Osteoblast (primary cell): ENCODE results near the gene HAUS7. TPM values are rescaled to one million over a fixed set of nuclear protein-coding genes. Genes with fewer than 3 reads are reported as not detected.
"Not testable (repeated sequence)": the region's sequence is repeated elsewhere in the genome, so short reads cannot be mapped to it uniquely, and the experiment has no call there.

Experiments used
- DNase-seq: peaks from one replicate; pipeline ENCODE4 v3.0.0; 2011; ENCODE audit warnings: low spot score, mixed read lengths; ENCODE audit not compliant: insufficient read length; ENCODE audit errors: missing footprints
- H2AFZ ChIP-seq: 2 replicates; pipeline ENCODE4 v1.6.0; 2011; ENCODE audit warnings: mild to moderate bottlenecking, low read length
- H3K27ac ChIP-seq: 2 replicates; pipeline ENCODE4 v1.5.1; 2011; ENCODE audit warnings: mild to moderate bottlenecking, low read depth, low read length, moderate library complexity
- H3K27me3 ChIP-seq: 2 replicates; pipeline ENCODE4 v1.6.0; 2012; ENCODE audit warnings: mild to moderate bottlenecking, control low read depth, inconsistent platforms, low read length, moderate library complexity; ENCODE audit not compliant: insufficient read depth
- H3K36me3 ChIP-seq: 2 replicates; pipeline ENCODE4 v1.5.1; 2011; ENCODE audit warnings: mild to moderate bottlenecking, low read length, control low read depth, moderate library complexity; ENCODE audit not compliant: insufficient read depth
- H3K4me1 ChIP-seq: 2 replicates; pipeline ENCODE4 v1.5.1; 2011; ENCODE audit warnings: mild to moderate bottlenecking, low read length, control low read depth, moderate library complexity; ENCODE audit not compliant: insufficient read depth
- H3K4me2 ChIP-seq: 2 replicates; pipeline ENCODE4 v1.6.0; 2011; ENCODE audit warnings: mild to moderate bottlenecking, low read length; ENCODE audit not compliant: insufficient read depth
- H3K4me3 ChIP-seq: fragments of 200-600 bp; sonication (generic); 3 replicates; pipeline ENCODE4 v1.5.1; 2012; ENCODE audit warnings: mild to moderate bottlenecking, low read length, inconsistent platforms; ENCODE audit not compliant: insufficient read depth
- H3K79me2 ChIP-seq: 2 replicates; pipeline ENCODE4 v1.6.0; 2012; ENCODE audit warnings: mild to moderate bottlenecking, low read length, control low read depth, inconsistent platforms; ENCODE audit not compliant: insufficient read depth
- H3K9me3 ChIP-seq: 2 replicates; pipeline ENCODE4 v1.5.1; 2011; ENCODE audit warnings: low read depth, low read length, control low read depth
- H4K20me1 ChIP-seq: 2 replicates; pipeline ENCODE4 v1.6.0; 2012; ENCODE audit warnings: mild to moderate bottlenecking, low read length, control low read depth; ENCODE audit not compliant: insufficient read depth
- total RNA-seq: library from RNA; depleted of rRNA; stranded (reverse); fragments of >200 nt; gene quantifications from 2 replicates; pipeline ENCODE4 v1.2.3, GENCODE V29; 2012
- TF ChIP-seq, protein P1 (sequence below): IDR thresholded peaks from 2 replicates; pipeline ENCODE4 v1.5.1; 2011; ENCODE audit warnings: mild to moderate bottlenecking, low read depth, low read length, moderate library complexity; ENCODE audit errors: extremely low read depth

HAUS7 gene
- total RNA-seq, 1 donor = 14.1 TPM

DNA sequence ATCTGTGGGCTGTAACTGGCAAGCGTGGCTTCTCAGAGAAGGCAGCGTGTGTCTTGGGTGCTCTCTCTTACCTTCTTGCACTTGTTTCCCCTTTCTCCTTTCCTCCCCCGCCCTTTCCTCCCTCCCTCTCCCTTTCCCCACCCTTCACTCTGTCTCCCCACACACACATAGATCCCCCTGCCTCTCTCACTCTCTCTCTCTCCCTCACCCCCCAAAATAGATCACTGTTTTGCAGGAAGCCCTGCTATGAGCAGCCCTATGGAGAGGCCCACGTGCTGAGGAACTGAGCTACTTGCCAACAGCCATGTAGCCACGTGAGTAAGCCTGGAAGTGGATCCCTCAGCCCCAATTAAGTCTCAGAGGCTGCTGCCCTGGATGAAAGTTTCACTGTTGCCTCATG, 65.0 kb downstream of the HAUS7 start:
- peaks cover 3% of the 10 kb centered on the region for H3K27me3 ChIP-seq
- peak; percentile 57 for DNase-seq
- H3K9me3 ChIP-seq = no peaks in the 10 kb centered on the region
- no peaks in the 10 kb centered on the region for H3K79me2 ChIP-seq
- H2AFZ ChIP-seq = no peak overlapping the region
- no peaks in the 10 kb centered on the region for H3K4me1 ChIP-seq
- TF ChIP-seq, protein P1, sequence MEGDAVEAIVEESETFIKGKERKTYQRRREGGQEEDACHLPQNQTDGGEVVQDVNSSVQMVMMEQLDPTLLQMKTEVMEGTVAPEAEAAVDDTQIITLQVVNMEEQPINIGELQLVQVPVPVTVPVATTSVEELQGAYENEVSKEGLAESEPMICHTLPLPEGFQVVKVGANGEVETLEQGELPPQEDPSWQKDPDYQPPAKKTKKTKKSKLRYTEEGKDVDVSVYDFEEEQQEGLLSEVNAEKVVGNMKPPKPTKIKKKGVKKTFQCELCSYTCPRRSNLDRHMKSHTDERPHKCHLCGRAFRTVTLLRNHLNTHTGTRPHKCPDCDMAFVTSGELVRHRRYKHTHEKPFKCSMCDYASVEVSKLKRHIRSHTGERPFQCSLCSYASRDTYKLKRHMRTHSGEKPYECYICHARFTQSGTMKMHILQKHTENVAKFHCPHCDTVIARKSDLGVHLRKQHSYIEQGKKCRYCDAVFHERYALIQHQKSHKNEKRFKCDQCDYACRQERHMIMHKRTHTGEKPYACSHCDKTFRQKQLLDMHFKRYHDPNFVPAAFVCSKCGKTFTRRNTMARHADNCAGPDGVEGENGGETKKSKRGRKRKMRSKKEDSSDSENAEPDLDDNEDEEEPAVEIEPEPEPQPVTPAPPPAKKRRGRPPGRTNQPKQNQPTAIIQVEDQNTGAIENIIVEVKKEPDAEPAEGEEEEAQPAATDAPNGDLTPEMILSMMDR = no peak
- no peak overlapping the region for H3K4me2 ChIP-seq
- H3K36me3 ChIP-seq = no peaks in the 10 kb centered on the region
- no peaks in the 10 kb centered on the region for H4K20me1 ChIP-seq
- H3K4me3 ChIP-seq = no peak overlapping the region
- H3K27ac ChIP-seq = no peak overlapping the region

DNA sequence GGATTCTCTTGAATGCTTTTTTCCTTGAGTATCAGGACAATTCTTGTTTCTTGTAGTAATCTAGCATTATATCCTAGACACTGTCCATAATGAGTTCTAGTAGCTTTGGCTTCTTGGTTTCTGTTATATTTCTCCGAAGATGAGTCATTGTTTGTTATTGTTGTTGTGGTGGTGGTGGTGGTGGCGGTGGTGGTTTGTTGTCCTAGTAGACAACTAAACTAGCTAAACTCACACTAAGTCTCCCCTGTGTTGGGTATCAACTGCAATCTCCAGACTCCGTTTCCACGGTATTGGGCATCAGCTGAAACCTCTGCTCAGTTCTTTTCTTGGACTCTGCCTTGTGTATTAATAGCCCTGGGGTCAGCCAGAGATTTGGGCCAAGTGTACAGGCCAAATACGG, 66.0 kb downstream of the HAUS7 start:
- not testable (repeated sequence) for H4K20me1 ChIP-seq, H3K27me3 ChIP-seq, H3K4me2 ChIP-seq, H3K79me2 ChIP-seq, H2AFZ ChIP-seq, H3K27ac ChIP-seq, H3K9me3 ChIP-seq, H3K36me3 ChIP-seq, H3K4me3 ChIP-seq, H3K4me1 ChIP-seq
- peak; percentile 29 for DNase-seq

DNA sequence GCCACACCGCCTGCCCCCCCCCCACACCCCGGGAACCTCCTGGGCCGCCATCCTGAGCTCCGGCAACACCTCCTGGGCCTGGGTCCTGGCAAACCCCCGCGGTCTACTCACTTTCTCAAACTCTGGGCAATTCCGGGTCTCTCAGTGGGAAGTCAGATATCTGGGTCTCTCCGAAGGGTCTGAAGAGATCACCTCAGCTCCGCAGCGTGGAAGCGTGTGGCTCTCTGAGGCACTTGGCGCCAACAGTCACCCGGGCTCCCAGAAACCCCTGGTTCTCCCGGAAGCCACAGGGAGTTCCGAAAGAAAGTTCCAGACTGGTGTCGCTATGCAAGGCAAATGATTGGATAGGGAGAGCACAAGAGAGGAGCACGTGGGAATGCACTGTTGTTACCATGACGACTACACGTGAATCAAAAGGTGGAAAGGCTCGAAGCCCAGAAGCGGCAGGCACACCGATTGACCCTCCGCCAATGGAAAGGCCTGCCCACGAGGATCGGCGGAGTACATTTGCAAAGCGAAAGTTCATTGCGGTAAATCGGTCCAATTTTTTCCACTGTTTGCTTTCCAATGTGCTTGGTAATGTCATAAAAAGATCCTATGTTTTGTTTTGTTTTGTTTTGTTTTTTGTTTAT, 69.1 kb downstream of the HAUS7 start, which contains the start of gene PNMA6E:
Gene PNMA6E, minus strand, starts transcription at position 218 of the 632 bp plus-strand sequence. CDS start 2,501 bp downstream, outside the sequence.
- H4K20me1 ChIP-seq = no peaks in the 10 kb centered on the region
- H3K36me3 ChIP-seq = no peaks in the 10 kb centered on the region
- no peaks in the 10 kb centered on the region for H3K9me3 ChIP-seq
- H3K4me3 ChIP-seq = no peak within 1 kb of the TSS
- H3K4me1 ChIP-seq = no peaks in the 10 kb centered on the region
- TF ChIP-seq, protein P1 = no peak
- no peak within 1 kb of the TSS for H3K27ac ChIP-seq
- H3K27me3 ChIP-seq = no peaks in the 10 kb centered on the region
- H3K4me2 ChIP-seq = no peak within 1 kb of the TSS
- H2AFZ ChIP-seq = no peak within 1 kb of the TSS
- peak; percentile 69 for DNase-seq
- no peaks in the 10 kb centered on the region for H3K79me2 ChIP-seq

DNA sequence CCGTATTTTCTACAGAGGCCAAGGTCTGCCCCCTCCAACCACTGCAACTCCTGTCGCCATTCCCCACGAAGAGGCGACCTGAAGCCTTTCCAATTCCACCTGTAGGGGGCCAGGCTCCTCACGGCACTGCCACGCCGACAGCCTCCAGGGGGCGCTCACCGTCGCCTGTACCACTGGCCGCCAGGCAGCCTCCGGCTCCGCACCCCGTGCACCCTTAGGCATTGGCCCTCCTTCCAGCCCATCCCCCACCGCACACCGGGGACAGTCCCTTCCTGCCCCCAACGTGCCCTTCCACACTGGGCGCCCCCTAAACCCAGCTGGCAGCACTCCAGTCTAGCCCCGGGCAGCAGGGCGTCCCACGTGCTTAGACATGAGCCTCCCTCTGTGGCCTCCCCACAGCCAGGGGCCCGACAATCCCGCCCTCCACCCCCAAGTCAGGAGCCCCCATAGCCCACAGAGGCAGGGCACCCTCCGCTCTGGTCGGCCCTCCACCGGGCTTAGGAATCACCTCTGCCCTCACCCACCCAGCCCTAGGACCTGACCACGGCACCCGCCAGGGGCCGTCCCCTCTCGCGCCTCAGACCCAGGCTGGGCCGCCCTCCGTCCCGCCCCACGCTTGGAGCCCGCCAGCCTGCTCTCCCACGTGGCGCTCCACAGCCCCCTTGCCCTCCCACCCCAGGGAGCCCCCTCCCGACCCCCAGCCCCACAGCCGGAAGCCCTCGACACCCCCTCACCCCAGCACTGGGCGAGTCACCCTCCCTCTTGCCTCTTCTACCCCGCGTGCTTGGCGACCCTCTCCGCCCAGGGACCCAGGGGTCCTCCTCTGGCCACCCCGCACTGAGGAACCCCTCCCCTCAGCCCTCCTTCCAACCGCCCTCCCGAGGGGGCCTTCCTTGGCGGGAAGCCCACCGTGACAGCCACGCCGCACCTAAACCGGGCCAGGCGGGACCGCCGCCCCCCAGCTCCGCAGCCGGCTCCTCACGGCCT, 69.9 kb downstream of the HAUS7 start:
- H3K27ac ChIP-seq = no peak overlapping the region
- TF ChIP-seq, protein P1 = peak; percentile 52
- DNase-seq = peak; percentile 94
- H3K9me3 ChIP-seq = no peaks in the 10 kb centered on the region
- no peak overlapping the region for H3K4me3 ChIP-seq
- no peaks in the 10 kb centered on the region for H3K4me1 ChIP-seq
- no peaks in the 10 kb centered on the region for H3K27me3 ChIP-seq
- no peaks in the 10 kb centered on the region for H3K36me3 ChIP-seq
- H3K79me2 ChIP-seq = no peaks in the 10 kb centered on the region
- H3K4me2 ChIP-seq = no peak overlapping the region
- H4K20me1 ChIP-seq = no peaks in the 10 kb centered on the region
- no peak overlapping the region for H2AFZ ChIP-seq
